VCaP (cell line): ENCODE results near the gene SLC66A2.

Experiments used
- H3K27ac ChIP-seq: fragments of 450-650 bp; 2 replicates; pipeline ENCODE4 v1.5.1; 2017
- TF ChIP-seq, protein P1 (sequence below): fragments of 450-650 bp; conservative IDR thresholded peaks from 2 replicates; pipeline ENCODE4 v1.5.1; 2017; ENCODE audit warnings: mild to moderate bottlenecking, moderate library complexity

SLC66A2 gene

DNA sequence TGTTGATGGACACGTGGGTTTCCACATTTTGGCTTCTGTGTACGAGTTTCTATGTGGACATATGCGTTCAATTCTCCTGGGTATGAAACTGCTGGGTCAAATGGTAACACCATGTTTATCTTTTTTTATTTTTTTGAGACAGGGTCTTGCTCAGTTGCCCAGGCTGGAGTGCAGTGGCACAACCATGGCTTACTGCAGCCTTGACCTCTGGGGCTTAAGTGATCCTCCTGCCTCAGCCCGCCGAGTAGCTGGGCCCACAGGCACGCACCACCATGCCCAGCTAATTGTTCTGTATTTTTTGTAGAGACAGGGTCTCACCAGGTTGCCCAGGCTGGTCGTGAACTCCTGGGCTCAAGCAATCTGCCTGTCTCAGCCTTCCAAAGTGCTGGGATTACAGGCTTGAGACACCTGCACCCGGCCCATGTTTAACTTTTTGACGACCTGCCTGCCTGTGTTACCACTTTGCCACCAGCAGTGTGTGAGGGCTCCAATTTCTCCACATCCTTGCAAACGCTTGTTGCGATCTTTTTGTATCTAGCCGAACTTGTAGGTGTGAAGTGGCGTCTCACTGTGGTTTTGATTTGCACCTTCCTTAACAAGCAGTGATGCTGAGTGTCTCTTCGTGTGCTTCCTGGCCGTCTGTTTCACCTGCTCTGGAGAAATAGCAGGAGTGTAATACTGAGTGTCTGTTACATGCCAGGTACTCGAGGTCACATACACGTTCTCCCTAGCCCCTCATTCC, 19.9 kb upstream of the SLC66A2 start:
- peak overlapping the region; percentile 64; the same call in 1 of the 2 replicates for H3K27ac ChIP-seq
- TF ChIP-seq, protein P1, sequence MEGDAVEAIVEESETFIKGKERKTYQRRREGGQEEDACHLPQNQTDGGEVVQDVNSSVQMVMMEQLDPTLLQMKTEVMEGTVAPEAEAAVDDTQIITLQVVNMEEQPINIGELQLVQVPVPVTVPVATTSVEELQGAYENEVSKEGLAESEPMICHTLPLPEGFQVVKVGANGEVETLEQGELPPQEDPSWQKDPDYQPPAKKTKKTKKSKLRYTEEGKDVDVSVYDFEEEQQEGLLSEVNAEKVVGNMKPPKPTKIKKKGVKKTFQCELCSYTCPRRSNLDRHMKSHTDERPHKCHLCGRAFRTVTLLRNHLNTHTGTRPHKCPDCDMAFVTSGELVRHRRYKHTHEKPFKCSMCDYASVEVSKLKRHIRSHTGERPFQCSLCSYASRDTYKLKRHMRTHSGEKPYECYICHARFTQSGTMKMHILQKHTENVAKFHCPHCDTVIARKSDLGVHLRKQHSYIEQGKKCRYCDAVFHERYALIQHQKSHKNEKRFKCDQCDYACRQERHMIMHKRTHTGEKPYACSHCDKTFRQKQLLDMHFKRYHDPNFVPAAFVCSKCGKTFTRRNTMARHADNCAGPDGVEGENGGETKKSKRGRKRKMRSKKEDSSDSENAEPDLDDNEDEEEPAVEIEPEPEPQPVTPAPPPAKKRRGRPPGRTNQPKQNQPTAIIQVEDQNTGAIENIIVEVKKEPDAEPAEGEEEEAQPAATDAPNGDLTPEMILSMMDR, result no peak

DNA sequence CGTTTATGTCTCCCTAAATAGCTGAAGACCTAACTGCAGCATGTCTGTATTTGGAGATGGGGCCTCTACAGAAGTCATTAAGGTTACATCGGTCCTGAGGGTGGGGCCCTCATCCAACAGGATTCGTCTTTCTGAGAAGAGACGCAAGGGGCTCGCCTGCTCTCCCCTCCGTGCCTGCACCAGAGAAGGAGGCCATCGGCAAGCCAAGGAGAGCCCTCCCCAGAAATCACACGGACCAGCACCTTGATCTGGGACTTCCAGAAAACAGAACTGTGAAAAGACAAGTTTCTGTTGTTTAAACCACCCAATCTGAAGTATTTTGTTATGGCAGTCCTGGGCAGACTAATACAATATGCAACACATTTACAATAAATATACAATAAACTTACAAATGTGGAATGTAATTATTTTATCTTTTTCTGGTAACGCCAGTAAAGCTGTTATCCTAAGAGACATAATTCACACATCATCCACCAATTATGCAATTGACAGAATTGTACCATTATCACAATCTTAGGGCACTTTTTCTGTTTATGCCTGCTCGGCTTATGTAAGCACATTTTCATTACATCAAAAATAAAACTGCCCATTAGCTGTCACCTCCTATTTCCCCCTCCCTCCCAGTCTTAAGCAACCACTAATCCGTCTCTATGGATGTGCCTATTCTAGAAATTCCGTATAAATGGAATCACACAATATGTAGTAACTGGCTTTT, 19.1 kb upstream of the SLC66A2 start:
- TF ChIP-seq, protein P1, result no peak
- peak overlapping the region; percentile 22; the same call in 1 of the 2 replicates for H3K27ac ChIP-seq

DNA sequence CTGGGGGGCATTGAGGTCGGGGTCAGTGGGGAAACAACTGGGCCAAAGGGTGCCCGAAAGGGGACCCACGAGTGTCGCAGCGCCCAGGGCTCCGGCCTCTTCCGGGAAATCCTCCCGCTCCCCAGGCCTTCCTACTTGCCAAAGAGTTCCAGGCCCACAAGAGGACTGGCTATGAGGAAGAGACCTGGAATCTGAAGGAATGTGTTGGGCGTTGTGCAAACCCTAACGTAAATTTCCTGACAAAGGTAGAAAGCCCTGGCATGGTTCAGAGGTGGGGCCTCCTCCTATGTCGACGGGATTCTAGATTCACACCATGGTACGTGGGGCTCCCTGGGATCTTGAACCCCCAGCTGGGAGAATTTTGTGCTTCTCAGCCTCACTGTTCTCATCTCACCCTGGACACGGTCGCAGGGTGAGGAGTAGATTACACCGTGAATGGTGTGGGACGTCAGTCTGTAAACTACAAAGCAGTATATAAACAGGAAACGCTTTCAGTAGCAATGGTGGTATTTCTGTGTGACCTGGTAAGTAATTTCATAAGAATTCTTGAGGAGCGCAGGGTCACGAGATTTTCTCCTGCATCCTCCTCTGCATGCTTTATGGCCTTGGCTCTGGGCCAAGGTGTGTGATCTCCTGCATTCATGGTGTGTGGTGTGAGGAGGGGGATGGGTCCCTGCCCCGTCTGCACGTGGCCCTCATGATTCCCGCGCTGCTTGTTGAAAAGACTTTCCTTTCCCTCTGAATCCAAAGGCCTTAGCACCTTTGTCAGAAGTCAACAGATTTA, 13.9 kb upstream of the SLC66A2 start:
- peak overlapping the region; percentile 95 for H3K27ac ChIP-seq
- TF ChIP-seq, protein P1, result no peak

GRCh38 chr18:79964330-79965118, 13.1 kb upstream of the SLC66A2 start, which contains the start of gene HSBP1L1:
Gene HSBP1L1 (plus strand): TSS chr18:79964643. CDS start chr18:79964736, 93 bp downstream.
- H3K27ac ChIP-seq, result peak within 1 kb of the TSS; percentile 95
- TF ChIP-seq, protein P1, result peak; percentile 55

- H3K27ac ChIP-seq, result peak overlapping the region; percentile 95
- TF ChIP-seq, protein P1, result no peak
These were observed 12.3 kb upstream of the SLC66A2 start for GRCh38 chr18:79963658-79964329.

- H3K27ac ChIP-seq, result peak overlapping the region; percentile 95
- TF ChIP-seq, protein P1, result no peak
These were observed 11.6 kb upstream of the SLC66A2 start for GRCh38 chr18:79962835-79963657.
